ENCODE data around the gene DNAJC30.
"Not testable (repeated sequence)": the region's sequence is repeated elsewhere in the genome, so short reads cannot be mapped to it uniquely, and the experiment has no call there.

Gene DNAJC30

DNA sequence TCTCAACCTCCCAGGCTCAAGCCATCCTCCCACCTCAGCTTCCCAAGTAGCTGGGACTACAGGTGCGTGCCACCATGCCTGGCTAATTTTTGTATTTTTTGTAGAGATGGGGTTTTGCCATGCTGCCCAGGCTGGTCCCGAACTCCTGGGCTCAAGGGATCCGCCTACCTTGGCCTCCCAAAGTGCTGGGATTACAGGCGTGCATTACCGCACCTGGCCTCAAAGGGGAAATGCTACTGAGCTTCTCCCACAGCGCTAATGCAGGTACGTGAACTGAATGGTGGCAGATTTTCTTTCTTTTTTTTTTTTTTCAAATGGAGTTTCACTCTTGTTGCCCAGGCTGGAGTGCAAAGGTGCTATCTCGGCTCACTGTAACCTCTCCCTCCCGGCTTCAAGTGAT is 7.2 kb downstream of the DNAJC30 start:
- not testable (repeated sequence) for H3K79me2 ChIP-seq (ENCODE audit: control insufficient read depth, insufficient read depth, low read length); H3K23ac ChIP-seq (ENCODE audit: low read length); H3K4me2 ChIP-seq (ENCODE audit: low read length); H2BK120ac ChIP-seq (ENCODE audit: low read depth, low read length); H3K18ac ChIP-seq (ENCODE audit: low read length); H3K9ac ChIP-seq (ENCODE audit: low read length); H2AK5ac ChIP-seq (ENCODE audit: low read length); H3K4me1 ChIP-seq (ENCODE audit: control insufficient read depth, low read depth, low read length); H3K36me3 ChIP-seq (ENCODE audit: control insufficient read depth, insufficient read depth, low read length); H4K8ac ChIP-seq (ENCODE audit: low read depth, low read length); H3K79me1 ChIP-seq (ENCODE audit: low read length); H3K56ac ChIP-seq (ENCODE audit: low read length); H3K27ac ChIP-seq (ENCODE audit: low read depth, low read length); H2BK5ac ChIP-seq (ENCODE audit: low read length); H3K4ac ChIP-seq (ENCODE audit: low read depth, low read length); H2BK15ac ChIP-seq (replicated peaks; ENCODE audit: low read depth); H4K5ac ChIP-seq (ENCODE audit: low read length); H3K4me3 ChIP-seq (ENCODE audit: low read length); H3K27me3 ChIP-seq (ENCODE audit: insufficient read depth, low read length, poor library complexity)
- peak; percentile 45 for DNase-seq
- no CpG with 5 or more reads among the region's 9 CpGs for WGBS (ENCODE audit: extremely low coverage, insufficient coverage, low lambda C conversion rate)

DNA sequence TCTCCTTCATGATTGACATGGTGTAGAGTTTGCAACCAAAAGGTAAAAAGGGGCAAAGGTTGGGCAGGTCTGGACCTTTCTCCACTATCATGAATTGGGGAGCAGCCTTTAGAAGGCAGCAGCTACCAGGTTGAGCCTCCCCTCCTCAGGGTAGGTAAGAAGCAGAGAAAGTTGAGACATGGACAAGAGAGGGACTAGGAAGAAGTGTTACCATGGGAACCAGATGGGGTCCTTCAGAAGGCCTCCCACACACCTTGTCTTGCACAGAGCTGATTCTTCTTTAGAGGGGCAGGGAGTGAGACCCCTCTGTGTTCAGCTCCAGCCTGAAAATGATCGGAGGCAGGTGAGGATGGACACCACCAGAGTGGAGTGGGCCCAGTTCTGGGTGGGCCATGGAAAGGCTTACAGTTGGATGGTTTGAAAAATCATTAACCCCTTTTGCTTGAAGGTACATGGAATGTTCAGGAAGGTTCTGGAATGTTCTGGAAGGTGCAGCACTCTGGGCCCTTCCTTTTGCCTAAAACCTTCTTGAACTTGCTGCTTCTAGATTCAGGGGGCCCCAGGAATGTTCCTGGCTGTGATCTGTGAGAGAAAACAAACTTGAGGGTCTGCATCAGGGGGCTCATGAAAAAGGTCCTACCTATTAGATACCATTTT is 8.7 kb downstream of the DNAJC30 start:
- Histone ChIP-seq H3K36me3 (ENCODE audit: control insufficient read depth, insufficient read depth, low read length) (peaks cover 2% of the 10 kb centered on the region), H2BK120ac (ENCODE audit: low read depth, low read length) (no peak overlapping the region), H3K4me3 (ENCODE audit: low read length) (no peak overlapping the region), H3K56ac (ENCODE audit: low read length) (no peak overlapping the region), H3K23ac (ENCODE audit: low read length) (no peak overlapping the region), H2BK15ac (replicated peaks; ENCODE audit: low read depth) (no peak overlapping the region), H3K4me2 (ENCODE audit: low read length) (no peak overlapping the region), H3K79me2 (ENCODE audit: control insufficient read depth, insufficient read depth, low read length) (peaks cover 2% of the 10 kb centered on the region), H3K4me1 (ENCODE audit: control insufficient read depth, low read depth, low read length) (no peaks in the 10 kb centered on the region), H3K9ac (ENCODE audit: low read length) (no peak overlapping the region), H3K4ac (ENCODE audit: low read depth, low read length) (no peak overlapping the region), H4K8ac (ENCODE audit: low read depth, low read length) (no peak overlapping the region), H2AK5ac (ENCODE audit: low read length) (no peak overlapping the region), H3K27me3 (ENCODE audit: insufficient read depth, low read length, poor library complexity) (no peaks in the 10 kb centered on the region), H4K5ac (ENCODE audit: low read length) (no peak overlapping the region), H3K79me1 (ENCODE audit: low read length) (peaks cover 5% of the 10 kb centered on the region), H3K18ac (ENCODE audit: low read length) (no peak overlapping the region), H2BK5ac (ENCODE audit: low read length) (no peak overlapping the region), H3K27ac (ENCODE audit: low read depth, low read length) (no peak overlapping the region)
- WGBS (ENCODE audit: extremely low coverage, insufficient coverage, low lambda C conversion rate), result no CpG with 5 or more reads among the region's 1 CpG
- no peak for DNase-seq

DNA sequence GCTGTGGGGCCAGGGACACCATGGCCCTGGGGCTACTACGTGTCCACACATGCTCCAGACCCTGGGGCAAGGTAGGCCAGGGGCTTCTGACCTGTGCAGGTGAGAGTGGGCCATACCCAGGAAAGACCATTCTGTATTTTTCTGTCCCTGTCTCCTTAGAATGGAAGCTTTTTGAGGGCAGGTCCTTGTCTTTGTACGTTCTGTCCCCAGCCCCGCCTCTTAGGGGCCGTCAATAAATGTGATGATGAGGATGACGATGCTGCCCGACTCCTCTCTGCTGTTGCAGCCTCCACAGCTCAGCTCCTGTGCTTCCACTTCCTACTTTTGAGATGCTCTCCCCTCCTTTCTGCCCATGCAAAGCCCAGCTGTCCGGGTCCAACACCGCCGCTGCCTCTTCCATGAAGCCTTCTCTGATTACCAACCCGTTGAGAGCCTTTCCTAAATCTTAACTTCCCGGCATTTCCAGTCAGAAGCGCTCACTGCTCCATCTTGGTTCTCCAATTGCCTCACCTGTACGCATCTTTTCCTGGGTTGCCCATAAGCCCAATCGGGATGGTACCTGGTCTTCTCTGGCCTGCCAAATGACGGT is 11.3 kb downstream of the DNAJC30 start:
- Histone ChIP-seq H3K36me3 (ENCODE audit: control insufficient read depth, insufficient read depth, low read length) (no peaks in the 10 kb centered on the region), H4K5ac (ENCODE audit: low read length) (no peak overlapping the region), H2BK15ac (replicated peaks; ENCODE audit: low read depth) (no peak overlapping the region), H3K4me1 (ENCODE audit: control insufficient read depth, low read depth, low read length) (no peaks in the 10 kb centered on the region), H2AK5ac (ENCODE audit: low read length) (no peak overlapping the region), H3K4me3 (ENCODE audit: low read length) (no peak overlapping the region), H3K9ac (ENCODE audit: low read length) (no peak overlapping the region), H2BK5ac (ENCODE audit: low read length) (no peak overlapping the region), H3K27me3 (ENCODE audit: insufficient read depth, low read length, poor library complexity) (no peaks in the 10 kb centered on the region), H3K27ac (ENCODE audit: low read depth, low read length) (no peak overlapping the region), H3K4me2 (ENCODE audit: low read length) (no peak overlapping the region), H3K18ac (ENCODE audit: low read length) (no peak overlapping the region), H3K79me1 (ENCODE audit: low read length) (no peaks in the 10 kb centered on the region), H3K23ac (ENCODE audit: low read length) (no peak overlapping the region), H3K56ac (ENCODE audit: low read length) (no peak overlapping the region), H4K8ac (ENCODE audit: low read depth, low read length) (no peak overlapping the region), H3K4ac (ENCODE audit: low read depth, low read length) (no peak overlapping the region), H3K79me2 (ENCODE audit: control insufficient read depth, insufficient read depth, low read length) (no peaks in the 10 kb centered on the region), H2BK120ac (ENCODE audit: low read depth, low read length) (no peak overlapping the region)
- no CpG with 5 or more reads among the region's 15 CpGs for WGBS (ENCODE audit: extremely low coverage, insufficient coverage, low lambda C conversion rate)
- DNase-seq, result no peak

DNA sequence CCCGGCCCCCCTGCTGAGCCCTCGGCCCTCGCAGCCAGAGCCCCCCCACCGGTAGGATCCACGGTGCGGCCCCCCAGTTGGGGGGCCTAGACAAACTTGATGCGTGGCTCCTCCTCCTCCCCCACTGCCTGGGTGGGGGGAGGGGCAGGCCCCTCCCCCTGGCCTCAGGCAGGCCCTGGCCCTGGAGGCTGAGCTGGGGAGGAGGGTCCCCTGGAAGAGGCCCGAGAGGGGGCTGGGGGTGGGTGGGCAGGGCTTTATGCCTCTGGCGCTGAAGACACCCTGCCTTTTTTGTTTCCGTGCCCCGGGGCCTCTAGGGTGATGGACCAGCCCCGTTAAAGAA is 12.0 kb downstream of the DNAJC30 start:
- no peak overlapping the region for H3K23ac ChIP-seq (ENCODE audit: low read length)
- no peak overlapping the region for H3K4ac ChIP-seq (ENCODE audit: low read depth, low read length)
- no peak overlapping the region for H2AK5ac ChIP-seq (ENCODE audit: low read length)
- H2BK15ac ChIP-seq (replicated peaks; ENCODE audit: low read depth), result no peak overlapping the region
- peak overlapping the region; percentile 42 for H3K18ac ChIP-seq (ENCODE audit: low read length)
- WGBS (ENCODE audit: extremely low coverage, insufficient coverage, low lambda C conversion rate), result no CpG with 5 or more reads among the region's 12 CpGs
- H4K8ac ChIP-seq (ENCODE audit: low read depth, low read length), result no peak overlapping the region
- no peak overlapping the region for H2BK5ac ChIP-seq (ENCODE audit: low read length)
- no peaks in the 10 kb centered on the region for H3K27me3 ChIP-seq (ENCODE audit: insufficient read depth, low read length, poor library complexity)
- no peak overlapping the region for H3K4me3 ChIP-seq (ENCODE audit: low read length)
- DNase-seq, result no peak
- H4K5ac ChIP-seq (ENCODE audit: low read length), result no peak overlapping the region
- H3K9ac ChIP-seq (ENCODE audit: low read length), result no peak overlapping the region
- no peak overlapping the region for H3K4me2 ChIP-seq (ENCODE audit: low read length)
- no peaks in the 10 kb centered on the region for H3K79me2 ChIP-seq (ENCODE audit: control insufficient read depth, insufficient read depth, low read length)
- H3K56ac ChIP-seq (ENCODE audit: low read length), result no peak overlapping the region
- no peaks in the 10 kb centered on the region for H3K79me1 ChIP-seq (ENCODE audit: low read length)
- no peaks in the 10 kb centered on the region for H3K4me1 ChIP-seq (ENCODE audit: control insufficient read depth, low read depth, low read length)
- H3K36me3 ChIP-seq (ENCODE audit: control insufficient read depth, insufficient read depth, low read length), result no peaks in the 10 kb centered on the region
- H2BK120ac ChIP-seq (ENCODE audit: low read depth, low read length), result no peak overlapping the region
- H3K27ac ChIP-seq (ENCODE audit: low read depth, low read length), result no peak overlapping the region

DNA sequence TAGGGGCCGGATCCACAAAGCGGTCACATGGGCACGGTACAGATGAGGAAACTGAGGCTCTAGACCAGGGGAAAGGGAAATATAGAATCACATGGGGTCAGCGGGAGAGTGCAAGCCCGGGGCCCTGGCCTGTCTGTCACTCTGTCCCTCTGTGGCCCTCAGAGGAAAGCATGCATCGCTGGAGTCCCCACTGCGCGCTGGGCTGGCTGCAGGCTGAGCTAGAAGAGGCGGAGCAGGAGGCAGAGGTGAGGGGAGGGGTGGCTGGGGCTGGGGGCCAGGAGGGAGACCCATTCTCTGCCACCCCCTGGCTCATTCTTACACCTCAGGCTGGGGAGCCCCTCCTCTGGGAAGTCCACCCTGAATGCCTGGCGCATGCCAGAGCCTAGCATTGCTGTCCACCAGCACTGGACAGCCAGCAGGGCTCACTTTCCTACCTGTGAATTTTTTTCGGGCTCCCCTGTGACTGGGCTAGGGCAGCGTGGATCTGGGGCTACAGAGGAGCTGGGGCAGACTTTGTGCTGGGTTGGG is 13.3 kb downstream of the DNAJC30 start:
- Histone ChIP-seq H3K27me3 (ENCODE audit: insufficient read depth, low read length, poor library complexity) (no peaks in the 10 kb centered on the region), H3K9ac (ENCODE audit: low read length) (no peak overlapping the region), H2AK5ac (ENCODE audit: low read length) (no peak overlapping the region), H4K8ac (ENCODE audit: low read depth, low read length) (no peak overlapping the region), H3K4me1 (ENCODE audit: control insufficient read depth, low read depth, low read length) (no peaks in the 10 kb centered on the region), H3K79me2 (ENCODE audit: control insufficient read depth, insufficient read depth, low read length) (no peaks in the 10 kb centered on the region), H4K5ac (ENCODE audit: low read length) (no peak overlapping the region), H3K18ac (ENCODE audit: low read length) (no peak overlapping the region), H3K79me1 (ENCODE audit: low read length) (no peaks in the 10 kb centered on the region), H3K27ac (ENCODE audit: low read depth, low read length) (no peak overlapping the region), H3K4me3 (ENCODE audit: low read length) (no peak overlapping the region), H3K36me3 (ENCODE audit: control insufficient read depth, insufficient read depth, low read length) (no peaks in the 10 kb centered on the region), H3K56ac (ENCODE audit: low read length) (no peak overlapping the region), H3K4ac (ENCODE audit: low read depth, low read length) (no peak overlapping the region), H3K4me2 (ENCODE audit: low read length) (no peak overlapping the region), H2BK5ac (ENCODE audit: low read length) (no peak overlapping the region), H2BK15ac (replicated peaks; ENCODE audit: low read depth) (no peak overlapping the region), H3K23ac (ENCODE audit: low read length) (no peak overlapping the region), H2BK120ac (ENCODE audit: low read depth, low read length) (no peak overlapping the region)
- WGBS (ENCODE audit: extremely low coverage, insufficient coverage, low lambda C conversion rate), result no CpG with 5 or more reads among the region's 12 CpGs
- DNase-seq, result no peak

DNA sequence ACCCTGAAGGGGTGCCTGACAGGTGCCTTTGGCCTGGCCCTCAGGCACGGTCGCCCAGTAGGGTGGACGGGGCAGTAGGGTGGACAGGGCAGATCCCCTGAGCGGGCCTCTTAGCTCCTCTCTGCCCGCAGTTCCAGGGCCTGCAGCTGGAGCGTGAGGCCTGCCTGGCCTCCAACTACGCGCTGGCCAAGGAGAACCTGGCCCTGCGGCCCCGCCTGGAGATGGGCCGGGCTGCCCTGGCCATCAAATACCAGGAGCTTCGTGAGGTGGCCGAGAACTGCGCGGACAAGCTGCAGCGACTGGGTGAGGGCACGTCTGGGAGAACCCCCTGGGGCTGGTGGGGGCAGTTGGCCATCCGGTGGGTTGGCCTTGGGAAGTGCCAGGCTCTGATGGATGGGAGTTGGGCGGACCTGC is 14.0 kb downstream of the DNAJC30 start:
- Histone ChIP-seq H2BK15ac (replicated peaks; ENCODE audit: low read depth) (no peak overlapping the region), H3K27ac (ENCODE audit: low read depth, low read length) (no peak overlapping the region), H3K4me2 (ENCODE audit: low read length) (no peak overlapping the region), H3K36me3 (ENCODE audit: control insufficient read depth, insufficient read depth, low read length) (no peaks in the 10 kb centered on the region), H4K5ac (ENCODE audit: low read length) (no peak overlapping the region), H2BK5ac (ENCODE audit: low read length) (no peak overlapping the region), H3K9ac (ENCODE audit: low read length) (no peak overlapping the region), H3K18ac (ENCODE audit: low read length) (no peak overlapping the region), H3K27me3 (ENCODE audit: insufficient read depth, low read length, poor library complexity) (no peaks in the 10 kb centered on the region), H3K4me1 (ENCODE audit: control insufficient read depth, low read depth, low read length) (no peaks in the 10 kb centered on the region), H4K8ac (ENCODE audit: low read depth, low read length) (no peak overlapping the region), H3K79me2 (ENCODE audit: control insufficient read depth, insufficient read depth, low read length) (no peaks in the 10 kb centered on the region), H2BK120ac (ENCODE audit: low read depth, low read length) (no peak overlapping the region), H3K56ac (ENCODE audit: low read length) (no peak overlapping the region), H2AK5ac (ENCODE audit: low read length) (no peak overlapping the region), H3K23ac (ENCODE audit: low read length) (no peak overlapping the region), H3K79me1 (ENCODE audit: low read length) (no peaks in the 10 kb centered on the region), H3K4ac (ENCODE audit: low read depth, low read length) (no peak overlapping the region), H3K4me3 (ENCODE audit: low read length) (no peak overlapping the region)
- no CpG with 5 or more reads among the region's 19 CpGs for WGBS (ENCODE audit: extremely low coverage, insufficient coverage, low lambda C conversion rate)
- DNase-seq, result no peak

Data from mesendoderm (in vitro differentiated cells).